Neural progenitor cell (in vitro differentiated cells): ENCODE results near the gene WDR17. TPM values are rescaled to one million over a fixed set of nuclear protein-coding genes. Genes with fewer than 3 reads are reported as not detected.
A peak's percentile ranks its signal among the peaks of the same experiment; 100 is the strongest.

Source experiments
- DNase-seq: peaks from one replicate; pipeline ENCODE4 v3.0.0-alpha.2; 2016; ENCODE audit warnings: low spot score
- H2AFZ ChIP-seq: fragments of 200-600 bp; sonication (generic); replicated peaks from 2 replicates; pipeline ENCODE4 v1.6.1; 2016; ENCODE audit warnings: antibody characterized with exemption
- H3F3A ChIP-seq: fragments of 200-600 bp; sonication (generic); 2 replicates; pipeline ENCODE4 v1.6.1; 2016; ENCODE audit warnings: antibody characterized with exemption, low read depth
- H3K27ac ChIP-seq: fragments of 200-600 bp; sonication (generic); 2 replicates; pipeline ENCODE4 v1.5.1; 2016; ENCODE audit warnings: mild to moderate bottlenecking
- H3K27me3 ChIP-seq: fragments of 200-600 bp; sonication (generic); 2 replicates; pipeline ENCODE4 v1.6.1; 2016; ENCODE audit warnings: mild to moderate bottlenecking, moderate library complexity
- H3K36me3 ChIP-seq: fragments of 200-600 bp; sonication (generic); 2 replicates; pipeline ENCODE4 v1.5.1; 2016
- H3K4me1 ChIP-seq: fragments of 200-600 bp; sonication (generic); 2 replicates; pipeline ENCODE4 v1.6.1; 2016; ENCODE audit warnings: mixed run types
- H3K4me2 ChIP-seq: fragments of 200-600 bp; sonication (generic); 2 replicates; pipeline ENCODE4 v1.6.1; 2016
- H3K4me3 ChIP-seq: fragments of 200-600 bp; sonication (generic); 2 replicates; pipeline ENCODE4 v1.5.1; 2016
- H3K79me2 ChIP-seq: fragments of 200-600 bp; sonication (generic); 2 replicates; pipeline ENCODE4 v1.6.1; 2016; ENCODE audit warnings: low read depth
- H3K9ac ChIP-seq: fragments of 200-600 bp; sonication (generic); 2 replicates; pipeline ENCODE4 v1.6.1; 2016
- H3K9me3 ChIP-seq: fragments of 200-600 bp; sonication (generic); 2 replicates; pipeline ENCODE4 v1.5.1; 2016; ENCODE audit warnings: low read depth
- H4K20me1 ChIP-seq: fragments of 200-600 bp; sonication (generic); 2 replicates; pipeline ENCODE4 v1.6.1; 2016; ENCODE audit warnings: low read depth
- H3K27ac Mint-ChIP-seq: 3 replicates; pipeline ENCODE4 v1.8.0; 2021; ENCODE audit warnings: mixed read lengths
- H3K27me3 Mint-ChIP-seq: 2 replicates; pipeline ENCODE4 v1.8.0; 2022; ENCODE audit warnings: low read depth, mild to moderate bottlenecking, inconsistent platforms, moderate library complexity, mixed read lengths; ENCODE audit not compliant: insufficient read depth
- H3K36me3 Mint-ChIP-seq: 3 replicates; pipeline ENCODE4 v1.8.0; 2021; ENCODE audit warnings: mixed read lengths
- H3K4me1 Mint-ChIP-seq: 3 replicates; pipeline ENCODE4 v1.8.0; 2021; ENCODE audit warnings: mixed read lengths
- H3K4me3 Mint-ChIP-seq: 3 replicates; pipeline ENCODE4 v1.8.0; 2021; ENCODE audit warnings: mild to moderate bottlenecking, moderate library complexity, mixed read lengths
- H3K9me3 Mint-ChIP-seq: 3 replicates; pipeline ENCODE4 v1.8.0; 2020; ENCODE audit warnings: mixed read lengths
- CTCF ChIP-seq: fragments of 200-600 bp; sonication (generic); IDR thresholded peaks from 2 replicates; pipeline ENCODE4 v1.5.1; 2017; ENCODE audit warnings: antibody characterized with exemption, mild to moderate bottlenecking
- EZH2 ChIP-seq: fragments of 200-600 bp; sonication (generic); IDR thresholded peaks from 2 replicates; pipeline ENCODE4 v1.6.1; 2017; ENCODE audit warnings: antibody characterized with exemption, mild to moderate bottlenecking, moderate library complexity
- EZH2phosphoT487 ChIP-seq: fragments of 200-600 bp; sonication (generic); IDR thresholded peaks from 2 replicates; pipeline ENCODE4 v1.6.1; 2017; ENCODE audit warnings: antibody characterized with exemption
- total RNA-seq: library from RNA; depleted of rRNA; stranded (reverse); fragments of >200 nt; gene quantifications from 2 replicates; pipeline ENCODE4 v1.2.3, GENCODE V29; 2015; ENCODE audit warnings: low replicate concordance

The WDR17 gene
- total RNA-seq, 1 donor from 2014 or later, result 9.1 TPM

- H3K4me3 ChIP-seq, result no peak overlapping the region
- TF ChIP-seq CTCF (peak; percentile 68), EZH2phosphoT487 (no peak)
- H3K4me2 ChIP-seq, result no peak overlapping the region
- H3K27me3 ChIP-seq, result no peaks in the 10 kb centered on the region
- peak; percentile 58 for DNase-seq
- Mint-ChIP-seq H3K27me3 (no peaks in the 10 kb centered on the region), H3K9me3 (peaks cover 4% of the 10 kb centered on the region), H3K27ac (no peak overlapping the region), H3K36me3 (no peaks in the 10 kb centered on the region), H3K4me3 (no peak overlapping the region), H3K4me1 (no peaks in the 10 kb centered on the region)
- H2AFZ ChIP-seq, result peak overlapping the region; percentile 23
- no peak overlapping the region for H3K27ac ChIP-seq
- no peaks in the 10 kb centered on the region for H3K79me2 ChIP-seq
- no peaks in the 10 kb centered on the region for H4K20me1 ChIP-seq
- H3K36me3 ChIP-seq, result no peaks in the 10 kb centered on the region
- no peak overlapping the region for H3K9ac ChIP-seq
- H3F3A ChIP-seq, result no peaks in the 10 kb centered on the region
- H3K9me3 ChIP-seq, result no peaks in the 10 kb centered on the region
- no peaks in the 10 kb centered on the region for H3K4me1 ChIP-seq
Measured at GRCh38 chr4:176034499-176034898, 31.1 kb upstream of the WDR17 start.

GRCh38 chr4:176034936-176035335 is 30.7 kb upstream of the WDR17 start:
- Mint-ChIP-seq H3K4me1 (no peaks in the 10 kb centered on the region), H3K4me3 (no peak overlapping the region), H3K9me3 (peaks cover 4% of the 10 kb centered on the region), H3K27ac (no peak overlapping the region), H3K36me3 (no peaks in the 10 kb centered on the region), H3K27me3 (no peaks in the 10 kb centered on the region)
- no peaks in the 10 kb centered on the region for H3K79me2 ChIP-seq
- H3K9ac ChIP-seq, result no peak overlapping the region
- no peak for DNase-seq
- no peak overlapping the region for H3K27ac ChIP-seq
- no peaks in the 10 kb centered on the region for H3K36me3 ChIP-seq
- no peaks in the 10 kb centered on the region for H3K9me3 ChIP-seq
- TF ChIP-seq EZH2 (no peak), CTCF (no peak), EZH2phosphoT487 (no peak)
- H3K4me2 ChIP-seq, result no peak overlapping the region
- H3F3A ChIP-seq, result no peaks in the 10 kb centered on the region
- H3K4me3 ChIP-seq, result no peak overlapping the region
- H4K20me1 ChIP-seq, result no peaks in the 10 kb centered on the region
- H3K27me3 ChIP-seq, result no peaks in the 10 kb centered on the region
- H3K4me1 ChIP-seq, result no peaks in the 10 kb centered on the region
- H2AFZ ChIP-seq, result peak overlapping the region; percentile 23

- Histone ChIP-seq H3K9me3 (no peaks in the 10 kb centered on the region), H4K20me1 (no peaks in the 10 kb centered on the region), H3K4me2 (no peak overlapping the region), H3K27ac (no peak overlapping the region), H3K4me3 (no peak overlapping the region), H3K79me2 (no peaks in the 10 kb centered on the region), H3K9ac (no peak overlapping the region), H3K4me1 (no peaks in the 10 kb centered on the region), H3K27me3 (no peaks in the 10 kb centered on the region), H3K36me3 (no peaks in the 10 kb centered on the region), H2AFZ (peak overlapping the region; percentile 57), H3F3A (no peaks in the 10 kb centered on the region)
- Mint-ChIP-seq H3K9me3 (peaks cover 4% of the 10 kb centered on the region), H3K27me3 (no peaks in the 10 kb centered on the region), H3K36me3 (no peaks in the 10 kb centered on the region), H3K4me3 (no peak overlapping the region), H3K4me1 (no peaks in the 10 kb centered on the region), H3K27ac (no peak overlapping the region)
- TF ChIP-seq EZH2, result no peak
- TF ChIP-seq CTCF, result no peak
- TF ChIP-seq EZH2phosphoT487, result no peak
- DNase-seq, result no peak
Measured at GRCh38 chr4:176036585-176037205, 28.9 kb upstream of the WDR17 start.
